HepG2 (cell line): ENCODE data around the gene IL1RL2. TPM values are rescaled to one million over a fixed set of nuclear protein-coding genes. Genes with fewer than 3 reads are reported as not detected.

Experiments used
- FOXP1 ChIP-seq, 2 experiments: fragments of 450-650 bp in 1 of 2; IDR thresholded peaks; 2 replicates each; pipeline ENCODE4 v1.6.1; 2017 to 2018; ENCODE audit warnings: antibody characterized with exemption in 1 of 2
- HDAC6 ChIP-seq: fragments of 200-600 bp; sonication (generic); IDR thresholded peaks from 2 replicates; pipeline ENCODE4 v1.7.0; 2017; ENCODE audit warnings: mild to moderate bottlenecking, antibody characterized with exemption, low read length, low read depth
- JUND ChIP-seq: sonication (generic); formaldehyde crosslinking; IDR thresholded peaks from 2 replicates; pipeline ENCODE4 v1.8.0; 2022; ENCODE audit warnings: mild to moderate bottlenecking, missing genetic modification reagents
- KLF16 ChIP-seq, 2 experiments: sonication (generic) in 1 of 2; formaldehyde crosslinking in 1 of 2; IDR thresholded peaks; 2 replicates each; pipeline versions ENCODE4 v1.6.1 to v1.8.0; 2016 to 2023; ENCODE audit warnings: missing genetic modification reagents in 2 of 2, missing compliant biosample characterization in 1 of 2
- MEIS2 ChIP-seq: sonication (generic); formaldehyde crosslinking; IDR thresholded peaks from 2 replicates; pipeline ENCODE4 v1.9.0; 2021; ENCODE audit warnings: mild to moderate bottlenecking, missing genetic modification reagents
- NCOA1 ChIP-seq: sonication (generic); formaldehyde crosslinking; IDR thresholded peaks from 2 replicates; pipeline ENCODE4 v1.9.0; 2021; ENCODE audit warnings: missing genetic modification reagents
- PRMT3 ChIP-seq: sonication (generic); formaldehyde crosslinking; IDR thresholded peaks from 2 replicates; pipeline ENCODE4 v1.8.1; 2022; ENCODE audit warnings: low read depth, mild to moderate bottlenecking, moderate library complexity, missing genetic modification reagents, borderline replicate concordance
- REPIN1 ChIP-seq: sonication (generic); formaldehyde crosslinking; IDR thresholded peaks from 2 replicates; pipeline ENCODE4 v1.8.0; 2022; ENCODE audit warnings: missing genetic modification reagents, low read depth, mild to moderate bottlenecking, borderline replicate concordance
- RNF219 ChIP-seq: sonication (generic); formaldehyde crosslinking; IDR thresholded peaks from 2 replicates; pipeline ENCODE4 v1.5.0; 2020; ENCODE audit warnings: mild to moderate bottlenecking, missing genetic modification reagents
- SP140L ChIP-seq: sonication (generic); formaldehyde crosslinking; IDR thresholded peaks from 2 replicates; pipeline ENCODE4 v1.4.0; 2020; ENCODE audit warnings: missing genetic modification reagents, borderline replicate concordance
- TFDP2 ChIP-seq: sonication (generic); formaldehyde crosslinking; IDR thresholded peaks from 2 replicates; pipeline ENCODE4 v1.4.0; 2020; ENCODE audit warnings: missing genetic modification reagents
- ZBTB20 ChIP-seq: sonication (generic); formaldehyde crosslinking; IDR thresholded peaks from 2 replicates; pipeline ENCODE4 v1.8.1; 2023; ENCODE audit warnings: missing genetic modification reagents, low read depth, mild to moderate bottlenecking, borderline replicate concordance
- ZBTB34 ChIP-seq: sonication (generic); formaldehyde crosslinking; IDR thresholded peaks from 2 replicates; pipeline ENCODE4 v1.8.0; 2022; ENCODE audit warnings: mild to moderate bottlenecking, missing genetic modification reagents
- ZBTB37 ChIP-seq: sonication (generic); formaldehyde crosslinking; IDR thresholded peaks from 2 replicates; pipeline ENCODE4 v1.4.0; 2020; ENCODE audit warnings: mild to moderate bottlenecking, missing genetic modification reagents
- ZFP37 ChIP-seq: sonication (generic); formaldehyde crosslinking; IDR thresholded peaks from 2 replicates; pipeline ENCODE4 v1.4.0; 2020; ENCODE audit warnings: missing genetic modification reagents, borderline replicate concordance
- ZNF235 ChIP-seq: sonication (generic); formaldehyde crosslinking; IDR thresholded peaks from 2 replicates; pipeline ENCODE4 v1.8.1; 2023; ENCODE audit warnings: mild to moderate bottlenecking, missing genetic modification reagents, borderline replicate concordance
- ZNF333 ChIP-seq: sonication (generic); formaldehyde crosslinking; IDR thresholded peaks from 2 replicates; pipeline ENCODE4 v1.4.0; 2020; ENCODE audit warnings: mild to moderate bottlenecking, missing genetic modification reagents, borderline replicate concordance
- ZNF674 ChIP-seq: sonication (generic); formaldehyde crosslinking; IDR thresholded peaks from 2 replicates; pipeline ENCODE4 v1.5.0; 2020; ENCODE audit warnings: low read depth, mild to moderate bottlenecking, missing genetic modification reagents
- ZNF704 ChIP-seq: sonication (generic); formaldehyde crosslinking; IDR thresholded peaks from 2 replicates; pipeline ENCODE4 v1.8.1; 2023; ENCODE audit warnings: mild to moderate bottlenecking, inconsistent platforms, moderate library complexity, missing genetic modification reagents, borderline replicate concordance
- polyA plus RNA-seq, 8 experiments: library from polyadenylated mRNA; depleted of rRNA in 3 of 8; stranded (reverse) in 7 of 8; unstranded in 1 of 8; fragments of >200 nt; fragmentation: Illumina TruSeq in 4 of 8; extraction: Trizol in 4 of 8; gene quantifications; 2 replicates each; pipeline versions ENCODE4 v1.2.1 to v1.2.3, GENCODE V29; 2011 to 2016; ENCODE audit warnings: low read depth in 4 of 8, missing spikeins in 1 of 8, mixed read lengths in 1 of 8; ENCODE audit not compliant: insufficient read depth in 1 of 8
- total RNA-seq, 5 experiments: library from RNA; depleted of rRNA; stranded (reverse); fragments of >200 nt; fragmentation: Illumina TruSeq; extraction: Trizol; gene quantifications; 2 replicates each; pipeline ENCODE4 v1.2.3, GENCODE V29; 2016; ENCODE audit warnings: low read depth in 1 of 5

IL1RL2 gene
- total and polyA plus RNA-seq, 2 of the 13 experiments (the other 11 are each of a cell fraction or from before 2014, with no cell fraction given): 0.03 TPM; not detected in 1

- TF ChIP-seq RNF219: no peak
- TF ChIP-seq ZNF674 (CRISPR knock-in tag): no peak
- TF ChIP-seq REPIN1 (CRISPR knock-in tag): no peak
- TF ChIP-seq ZNF704 (CRISPR knock-in tag): peak; percentile 69; the same call in 1 of the 2 replicates
- no peak for TF ChIP-seq FOXP1 (IDR thresholded peaks at IDR 0.05)
- TF ChIP-seq FOXP1 (CRISPR knock-in tag; IDR thresholded peaks at IDR 0.05): no peak
- TF ChIP-seq ZNF333: peak; percentile 16; the same call in 1 of the 2 replicates
- TF ChIP-seq HDAC6: no peak
- TF ChIP-seq ZNF235: peak; percentile 51; the same call in 1 of the 2 replicates
- TF ChIP-seq ZFP37 (CRISPR knock-in tag): no peak
- no peak for TF ChIP-seq JUND (CRISPR knock-in tag)
- TF ChIP-seq NCOA1 (CRISPR knock-in tag): no peak
- TF ChIP-seq SP140L (CRISPR knock-in tag): no peak
- no peak for TF ChIP-seq ZBTB34
- no peak for TF ChIP-seq PRMT3 (CRISPR knock-in tag)
- peak; percentile 15; the same call in 1 of the 2 replicates for TF ChIP-seq TFDP2 (CRISPR knock-in tag)
- peak; percentile 64 for TF ChIP-seq MEIS2 (CRISPR knock-in tag)
- TF ChIP-seq ZBTB20 (CRISPR knock-in tag): no peak
- no peak for TF ChIP-seq ZBTB37 (CRISPR knock-in tag)
- peak in 1 of 2 experiments; percentile 41; a peak in 1 of 4 replicates for TF ChIP-seq KLF16 (CRISPR knock-in tag; IDR thresholded peaks at IDR 0.05)
Observed at GRCh38 chr2:102141970-102142828, 44.6 kb upstream of the IL1RL2 start, which contains the start of gene IL1R1 (continued).
